HepG2 (cell line): ENCODE results near the gene CSNK2B. TPM values are rescaled to one million over a fixed set of nuclear protein-coding genes. Genes with fewer than 3 reads are reported as not detected.

ENCODE experiments used
- CBX5 ChIP-seq: sonication (generic); formaldehyde crosslinking; IDR thresholded peaks from 2 replicates; pipeline ENCODE4 v1.4.0; 2020; ENCODE audit warnings: missing genetic modification reagents, borderline replicate concordance
- CEBPG ChIP-seq: IDR thresholded peaks from 2 replicates; pipeline ENCODE4 v1.6.1; 2016
- PHF8 ChIP-seq: sonication (generic); formaldehyde crosslinking; IDR thresholded peaks from 2 replicates; pipeline ENCODE4 v1.5.0; 2020; ENCODE audit warnings: missing genetic modification reagents
- ZFP62 ChIP-seq: sonication (generic); formaldehyde crosslinking; IDR thresholded peaks from 2 replicates; pipeline ENCODE4 v1.4.0; 2020; ENCODE audit warnings: missing genetic modification reagents
- ZMYM2 ChIP-seq: sonication (generic); formaldehyde crosslinking; IDR thresholded peaks from 2 replicates; pipeline ENCODE4 v1.8.0; 2022; ENCODE audit warnings: mild to moderate bottlenecking, missing genetic modification reagents
- ZNF720 ChIP-seq: sonication (generic); formaldehyde crosslinking; IDR thresholded peaks from 2 replicates; pipeline ENCODE4 v1.4.0; 2020; ENCODE audit warnings: missing genetic modification reagents
- ZSCAN22 ChIP-seq: sonication (generic); formaldehyde crosslinking; IDR thresholded peaks from 2 replicates; pipeline ENCODE4 v1.4.0; 2020; ENCODE audit warnings: mild to moderate bottlenecking, missing genetic modification reagents
- polyA plus RNA-seq, 8 experiments: library from polyadenylated mRNA; depleted of rRNA in 3 of 8; stranded (reverse) in 7 of 8; unstranded in 1 of 8; fragments of >200 nt; fragmentation: Illumina TruSeq in 4 of 8; extraction: Trizol in 4 of 8; gene quantifications; 2 replicates each; pipeline versions ENCODE4 v1.2.1 to v1.2.3, GENCODE V29; 2011 to 2016; ENCODE audit warnings: low read depth in 4 of 8, missing spikeins in 1 of 8, mixed read lengths in 1 of 8; ENCODE audit not compliant: insufficient read depth in 1 of 8
- total RNA-seq, 5 experiments: library from RNA; depleted of rRNA; stranded (reverse); fragments of >200 nt; fragmentation: Illumina TruSeq; extraction: Trizol; gene quantifications; 2 replicates each; pipeline ENCODE4 v1.2.3, GENCODE V29; 2016; ENCODE audit warnings: low read depth in 1 of 5
- TF ChIP-seq, protein P1 (sequence below): sonication (generic); formaldehyde crosslinking; IDR thresholded peaks from 2 replicates; pipeline ENCODE4 v1.5.1; 2020; ENCODE audit warnings: mild to moderate bottlenecking, missing genetic modification reagents
- TF ChIP-seq, protein P2 (sequence below): sonication (generic); formaldehyde crosslinking; IDR thresholded peaks from 2 replicates; pipeline ENCODE4 v1.8.0; 2022; ENCODE audit warnings: missing genetic modification reagents, mild to moderate bottlenecking, inconsistent platforms, borderline replicate concordance
- TF ChIP-seq, protein P3 (sequence below): sonication (generic); formaldehyde crosslinking; IDR thresholded peaks from 2 replicates; pipeline ENCODE4 v1.4.0; 2020; ENCODE audit warnings: missing genetic modification reagents
- TF ChIP-seq, protein P4 (sequence below): sonication (generic); formaldehyde crosslinking; IDR thresholded peaks from 2 replicates; pipeline ENCODE4 v1.9.0; 2021; ENCODE audit warnings: missing genetic modification reagents, borderline replicate concordance
- TF ChIP-seq, protein P5 (sequence below): sonication (generic); formaldehyde crosslinking; IDR thresholded peaks from 2 replicates; pipeline ENCODE4 v1.4.0; 2020; ENCODE audit warnings: mild to moderate bottlenecking, missing genetic modification reagents
- TF ChIP-seq, protein P6 (sequence below): IDR thresholded peaks from 2 replicates; pipeline ENCODE4 v1.6.1; 2016; ENCODE audit warnings: missing genetic modification reagents, missing compliant biosample characterization
- TF ChIP-seq, protein P7 (sequence below): sonication (generic); formaldehyde crosslinking; IDR thresholded peaks from 2 replicates; pipeline ENCODE4 v1.5.0; 2020; ENCODE audit warnings: missing genetic modification reagents, mild to moderate bottlenecking, borderline replicate concordance

Gene CSNK2B
- total and polyA plus RNA-seq, 2 of the 13 experiments (the other 11 are each of a cell fraction or from before 2014, with no cell fraction given): 111 to 296 TPM

DNA sequence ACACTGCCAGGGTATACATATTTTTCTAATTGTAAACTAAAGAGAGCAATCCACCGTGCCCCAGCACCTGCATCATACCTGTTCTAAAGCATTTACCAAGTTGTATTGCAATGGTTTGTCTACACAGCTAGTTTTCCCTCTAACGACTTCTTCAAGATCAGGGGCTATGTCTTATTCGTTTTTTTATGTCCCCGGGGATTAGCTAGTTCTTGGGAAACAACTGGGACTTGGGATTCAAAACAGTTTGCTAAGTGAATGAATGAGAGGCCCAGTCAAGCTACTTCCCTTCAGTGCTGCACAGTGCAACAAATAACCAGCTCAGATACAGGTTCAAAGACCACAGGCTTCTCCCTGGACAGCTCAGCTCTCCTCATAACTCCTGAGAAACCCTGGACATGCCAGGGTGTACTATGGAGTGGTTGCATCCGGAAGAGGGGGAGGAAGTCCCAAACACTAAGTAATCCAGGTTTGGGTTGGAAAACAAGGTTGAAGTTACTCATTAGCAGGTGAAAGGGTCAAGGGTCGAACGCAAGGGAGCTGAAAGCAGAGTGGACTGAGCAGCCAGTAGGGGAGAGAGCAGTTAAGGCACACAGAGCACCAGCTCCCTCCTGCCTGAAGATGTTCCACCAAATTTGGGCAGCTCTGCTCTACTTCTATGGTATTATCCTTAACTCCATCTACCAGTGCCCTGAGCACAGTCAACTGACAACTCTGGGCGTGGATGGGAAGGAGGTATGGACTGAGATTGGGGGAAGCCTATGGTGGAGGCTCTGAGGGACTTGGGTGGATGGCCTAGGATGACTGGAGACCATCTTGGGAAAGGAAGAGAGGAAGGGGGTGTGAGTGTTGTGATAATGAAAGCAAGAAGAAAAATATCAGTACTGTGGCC, 10.3 kb upstream of the CSNK2B start, which contains the start of gene APOM (continued):
- TF ChIP-seq, protein P1, sequence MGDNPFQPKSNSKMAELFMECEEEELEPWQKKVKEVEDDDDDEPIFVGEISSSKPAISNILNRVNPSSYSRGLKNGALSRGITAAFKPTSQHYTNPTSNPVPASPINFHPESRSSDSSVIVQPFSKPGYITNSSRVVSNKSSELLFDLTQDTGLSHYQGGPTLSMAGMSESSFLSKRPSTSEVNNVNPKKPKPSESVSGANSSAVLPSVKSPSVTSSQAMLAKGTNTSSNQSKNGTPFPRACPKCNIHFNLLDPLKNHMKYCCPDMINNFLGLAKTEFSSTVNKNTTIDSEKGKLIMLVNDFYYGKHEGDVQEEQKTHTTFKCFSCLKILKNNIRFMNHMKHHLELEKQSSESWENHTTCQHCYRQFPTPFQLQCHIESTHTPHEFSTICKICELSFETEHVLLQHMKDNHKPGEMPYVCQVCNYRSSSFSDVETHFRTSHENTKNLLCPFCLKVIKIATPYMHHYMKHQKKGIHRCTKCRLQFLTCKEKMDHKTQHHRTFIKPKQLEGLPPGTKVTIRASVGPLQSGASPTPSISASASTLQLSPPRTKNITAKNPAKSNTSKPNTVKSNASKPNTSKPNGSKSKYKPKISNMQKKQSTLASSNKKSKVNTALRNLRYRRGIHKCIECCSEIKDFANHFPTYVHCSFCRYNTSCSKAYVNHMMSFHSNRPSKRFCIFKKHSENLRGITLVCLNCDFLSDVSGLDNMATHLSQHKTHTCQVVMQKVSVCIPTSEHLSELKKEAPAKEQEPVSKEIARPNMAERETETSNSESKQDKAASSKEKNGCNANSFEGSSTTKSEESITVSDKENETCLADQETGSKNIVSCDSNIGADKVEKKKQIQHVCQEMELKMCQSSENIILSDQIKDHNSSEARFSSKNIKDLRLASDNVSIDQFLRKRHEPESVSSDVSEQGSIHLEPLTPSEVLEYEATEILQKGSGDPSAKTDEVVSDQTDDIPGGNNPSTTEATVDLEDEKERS: peak; percentile 87
- TF ChIP-seq, protein P2, sequence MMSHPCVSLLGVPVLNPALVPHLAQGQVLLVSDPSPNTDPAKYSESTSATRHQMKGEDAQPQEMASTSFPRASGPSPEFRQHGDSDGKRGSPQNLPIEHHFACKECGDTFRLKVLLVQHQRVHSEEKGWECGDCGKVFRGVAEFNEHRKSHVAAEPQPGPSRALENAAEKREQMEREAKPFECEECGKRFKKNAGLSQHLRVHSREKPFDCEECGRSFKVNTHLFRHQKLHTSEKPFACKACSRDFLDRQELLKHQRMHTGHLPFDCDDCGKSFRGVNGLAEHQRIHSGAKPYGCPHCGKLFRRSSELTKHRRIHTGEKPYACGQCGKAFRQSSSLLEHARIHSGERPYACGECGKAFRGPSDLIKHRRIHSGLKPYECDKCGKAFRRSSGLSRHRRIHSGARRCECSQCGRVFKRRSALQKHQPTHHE (CRISPR knock-in tag): peak; percentile 97
- no peak for TF ChIP-seq ZSCAN22 (CRISPR knock-in tag)
- no peak for TF ChIP-seq ZNF720 (CRISPR knock-in tag)
- TF ChIP-seq CBX5: peak; percentile 89; the same call in 1 of the 2 replicates
- TF ChIP-seq, protein P3, sequence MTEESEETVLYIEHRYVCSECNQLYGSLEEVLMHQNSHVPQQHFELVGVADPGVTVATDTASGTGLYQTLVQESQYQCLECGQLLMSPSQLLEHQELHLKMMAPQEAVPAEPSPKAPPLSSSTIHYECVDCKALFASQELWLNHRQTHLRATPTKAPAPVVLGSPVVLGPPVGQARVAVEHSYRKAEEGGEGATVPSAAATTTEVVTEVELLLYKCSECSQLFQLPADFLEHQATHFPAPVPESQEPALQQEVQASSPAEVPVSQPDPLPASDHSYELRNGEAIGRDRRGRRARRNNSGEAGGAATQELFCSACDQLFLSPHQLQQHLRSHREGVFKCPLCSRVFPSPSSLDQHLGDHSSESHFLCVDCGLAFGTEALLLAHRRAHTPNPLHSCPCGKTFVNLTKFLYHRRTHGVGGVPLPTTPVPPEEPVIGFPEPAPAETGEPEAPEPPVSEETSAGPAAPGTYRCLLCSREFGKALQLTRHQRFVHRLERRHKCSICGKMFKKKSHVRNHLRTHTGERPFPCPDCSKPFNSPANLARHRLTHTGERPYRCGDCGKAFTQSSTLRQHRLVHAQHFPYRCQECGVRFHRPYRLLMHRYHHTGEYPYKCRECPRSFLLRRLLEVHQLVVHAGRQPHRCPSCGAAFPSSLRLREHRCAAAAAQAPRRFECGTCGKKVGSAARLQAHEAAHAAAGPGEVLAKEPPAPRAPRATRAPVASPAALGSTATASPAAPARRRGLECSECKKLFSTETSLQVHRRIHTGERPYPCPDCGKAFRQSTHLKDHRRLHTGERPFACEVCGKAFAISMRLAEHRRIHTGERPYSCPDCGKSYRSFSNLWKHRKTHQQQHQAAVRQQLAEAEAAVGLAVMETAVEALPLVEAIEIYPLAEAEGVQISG: peak; percentile 85
- TF ChIP-seq PHF8: peak; percentile 51
- TF ChIP-seq, protein P4, sequence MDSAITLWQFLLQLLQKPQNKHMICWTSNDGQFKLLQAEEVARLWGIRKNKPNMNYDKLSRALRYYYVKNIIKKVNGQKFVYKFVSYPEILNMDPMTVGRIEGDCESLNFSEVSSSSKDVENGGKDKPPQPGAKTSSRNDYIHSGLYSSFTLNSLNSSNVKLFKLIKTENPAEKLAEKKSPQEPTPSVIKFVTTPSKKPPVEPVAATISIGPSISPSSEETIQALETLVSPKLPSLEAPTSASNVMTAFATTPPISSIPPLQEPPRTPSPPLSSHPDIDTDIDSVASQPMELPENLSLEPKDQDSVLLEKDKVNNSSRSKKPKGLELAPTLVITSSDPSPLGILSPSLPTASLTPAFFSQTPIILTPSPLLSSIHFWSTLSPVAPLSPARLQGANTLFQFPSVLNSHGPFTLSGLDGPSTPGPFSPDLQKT (CRISPR knock-in tag): no peak
- peak; percentile 79 for TF ChIP-seq CEBPG (CRISPR knock-in tag)
- TF ChIP-seq, protein P5, sequence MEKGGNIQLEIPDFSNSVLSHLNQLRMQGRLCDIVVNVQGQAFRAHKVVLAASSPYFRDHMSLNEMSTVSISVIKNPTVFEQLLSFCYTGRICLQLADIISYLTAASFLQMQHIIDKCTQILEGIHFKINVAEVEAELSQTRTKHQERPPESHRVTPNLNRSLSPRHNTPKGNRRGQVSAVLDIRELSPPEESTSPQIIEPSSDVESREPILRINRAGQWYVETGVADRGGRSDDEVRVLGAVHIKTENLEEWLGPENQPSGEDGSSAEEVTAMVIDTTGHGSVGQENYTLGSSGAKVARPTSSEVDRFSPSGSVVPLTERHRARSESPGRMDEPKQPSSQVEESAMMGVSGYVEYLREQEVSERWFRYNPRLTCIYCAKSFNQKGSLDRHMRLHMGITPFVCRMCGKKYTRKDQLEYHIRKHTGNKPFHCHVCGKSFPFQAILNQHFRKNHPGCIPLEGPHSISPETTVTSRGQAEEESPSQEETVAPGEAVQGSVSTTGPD (CRISPR knock-in tag): no peak
- TF ChIP-seq, protein P6, sequence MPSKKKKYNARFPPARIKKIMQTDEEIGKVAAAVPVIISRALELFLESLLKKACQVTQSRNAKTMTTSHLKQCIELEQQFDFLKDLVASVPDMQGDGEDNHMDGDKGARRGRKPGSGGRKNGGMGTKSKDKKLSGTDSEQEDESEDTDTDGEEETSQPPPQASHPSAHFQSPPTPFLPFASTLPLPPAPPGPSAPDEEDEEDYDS (CRISPR knock-in tag): peak; percentile 97
- TF ChIP-seq, protein P7, sequence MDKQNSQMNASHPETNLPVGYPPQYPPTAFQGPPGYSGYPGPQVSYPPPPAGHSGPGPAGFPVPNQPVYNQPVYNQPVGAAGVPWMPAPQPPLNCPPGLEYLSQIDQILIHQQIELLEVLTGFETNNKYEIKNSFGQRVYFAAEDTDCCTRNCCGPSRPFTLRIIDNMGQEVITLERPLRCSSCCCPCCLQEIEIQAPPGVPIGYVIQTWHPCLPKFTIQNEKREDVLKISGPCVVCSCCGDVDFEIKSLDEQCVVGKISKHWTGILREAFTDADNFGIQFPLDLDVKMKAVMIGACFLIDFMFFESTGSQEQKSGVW: no peak; the same call in 1 of the 2 replicates
- no peak for TF ChIP-seq ZFP62
- TF ChIP-seq ZMYM2 (CRISPR knock-in tag): peak; percentile 79; the same call in 1 of the 2 replicates
